BLaER1 treated with 17β-estradiol and CSF1 and Interleukin-3, amounts not matched to agents 10 nM and 100 nM (cell line): Measurements from ENCODE around the gene CTIF.
A peak's percentile ranks its signal among the peaks of the same experiment; 100 is the strongest.

Experiments used
- H3K27ac ChIP-seq, 11 experiments: shearing (Covaris generic); formaldehyde crosslinking; 2 replicates each; pipeline ENCODE4 v1.8.1; 2022
- H3K27me3 ChIP-seq, 11 experiments: shearing (Covaris generic); formaldehyde crosslinking; 2 replicates each; pipeline ENCODE4 v1.8.1; 2022
- H3K36me3 ChIP-seq, 11 experiments: shearing (Covaris generic); formaldehyde crosslinking; 2 replicates each; pipeline ENCODE4 v1.8.1; 2022
- H3K4me1 ChIP-seq, 10 experiments: shearing (Covaris generic); formaldehyde crosslinking; 2 replicates each; pipeline ENCODE4 v1.8.1; 2022
- H3K4me2 ChIP-seq, 11 experiments: shearing (Covaris generic); formaldehyde crosslinking; 2 replicates each; pipeline ENCODE4 v1.8.1; 2022
- H3K4me3 ChIP-seq, 10 experiments: shearing (Covaris generic); formaldehyde crosslinking; 2 replicates each; pipeline ENCODE4 v1.8.1; 2022
- H3K9ac ChIP-seq, 11 experiments: shearing (Covaris generic); formaldehyde crosslinking; 2 replicates each; pipeline ENCODE4 v1.8.1; 2022
- H3K9me3 ChIP-seq, 11 experiments: shearing (Covaris generic); formaldehyde crosslinking; replicated peaks in 1 of 11; 2 replicates each; pipeline ENCODE4 v1.8.1; 2022
- H4K20me1 ChIP-seq, 11 experiments: shearing (Covaris generic); formaldehyde crosslinking; 2 replicates each; pipeline ENCODE4 v1.8.1; 2022
- Cebpa-rat ChIP-seq, 11 experiments: shearing (Covaris generic); IDR thresholded peaks; 2 replicates each; pipeline ENCODE4 v1.8.1; 2022

The CTIF gene

GRCh38 chr18:48541026-48541746, 2.4 kb downstream of the CTIF start:
- no peak for TF ChIP-seq Cebpa-rat (IDR thresholded peaks at IDR 0.05)
- H3K4me3 ChIP-seq: peak overlapping the region; percentile 73 to 95 (median 81)
- peaks cover 0 to 9% (median 0%) of the 10 kb centered on the region in 11 experiments; a peak in 1 of 22 replicates for H3K36me3 ChIP-seq
- H4K20me1 ChIP-seq: peaks cover 48 to 68% (median 64%) of the 10 kb centered on the region in 11 experiments
- peaks cover 11 to 35% (median 28%) of the 10 kb centered on the region in 10 experiments for H3K4me1 ChIP-seq
- peak overlapping the region; percentile 94 to 100 (median 100) for H3K4me2 ChIP-seq
- H3K9me3 ChIP-seq: no peaks in the 10 kb centered on the region
- H3K9ac ChIP-seq: peak overlapping the region; percentile 57 to 82 (median 80)
- peaks cover 0 to 45% (median 34%) of the 10 kb centered on the region in 11 experiments; a peak in 18 of 22 replicates for H3K27me3 ChIP-seq
- peak overlapping the region; percentile 21 to 79 (median 50); a peak in 18 of 22 replicates for H3K27ac ChIP-seq

- peak overlapping the region; percentile 94 to 100 (median 100) for H3K4me2 ChIP-seq
- H4K20me1 ChIP-seq: peaks cover 55 to 75% (median 71%) of the 10 kb centered on the region in 11 experiments
- H3K27ac ChIP-seq: no peak overlapping the region
- no peaks in the 10 kb centered on the region for H3K9me3 ChIP-seq
- H3K27me3 ChIP-seq: peaks cover 0 to 45% (median 34%) of the 10 kb centered on the region in 11 experiments; a peak in 18 of 22 replicates
- peaks cover 18 to 42% (median 33%) of the 10 kb centered on the region in 10 experiments for H3K4me1 ChIP-seq
- peaks cover 0 to 9% (median 0%) of the 10 kb centered on the region in 11 experiments; a peak in 1 of 22 replicates for H3K36me3 ChIP-seq
- peak overlapping the region in 8 of 10 experiments; percentile 73 to 95 (median 81); a peak in 11 of 20 replicates for H3K4me3 ChIP-seq
- H3K9ac ChIP-seq: peak overlapping the region in 5 of 11 experiments; percentile 77 to 82 (median 81); a peak in 6 of 22 replicates
- no peak for TF ChIP-seq Cebpa-rat (IDR thresholded peaks at IDR 0.05)
Observed at GRCh38 chr18:48541747-48542400, 3.0 kb downstream of the CTIF start.

GRCh38 chr18:48542513-48543181, 3.8 kb downstream of the CTIF start:
- Histone ChIP-seq H3K9me3 (no peaks in the 10 kb centered on the region), H3K4me3 (no peak overlapping the region), H4K20me1 (peaks cover 63 to 83% (median 78%) of the 10 kb centered on the region in 11 experiments), H3K27ac (no peak overlapping the region), H3K36me3 (peaks cover 0 to 9% (median 0%) of the 10 kb centered on the region in 11 experiments; a peak in 1 of 22 replicates), H3K27me3 (peaks cover 0 to 45% (median 34%) of the 10 kb centered on the region in 11 experiments; a peak in 18 of 22 replicates), H3K9ac (no peak overlapping the region), H3K4me2 (no peak overlapping the region), H3K4me1 (peaks cover 26 to 50% (median 40%) of the 10 kb centered on the region in 10 experiments)
- no peak for TF ChIP-seq Cebpa-rat (IDR thresholded peaks at IDR 0.05)

DNA sequence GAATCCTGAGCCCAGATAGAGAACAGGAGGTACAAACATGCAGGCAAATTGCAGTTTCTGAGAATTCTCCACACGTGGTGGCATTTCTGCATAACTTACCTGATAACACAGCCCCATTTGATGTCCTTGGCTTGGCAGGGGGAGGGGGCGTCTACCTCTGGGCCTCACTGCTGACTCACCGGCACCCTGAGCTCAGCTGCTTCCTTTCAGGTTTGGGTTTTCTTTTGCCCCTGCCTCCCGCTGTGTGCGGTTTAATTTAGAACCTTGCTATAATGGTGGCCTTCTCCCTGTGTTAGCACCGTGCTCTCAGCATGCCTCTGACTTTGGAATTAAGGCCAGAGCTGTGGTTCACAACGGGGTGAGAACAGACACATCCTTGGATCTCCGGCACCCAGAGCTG, 4.4 kb downstream of the CTIF start:
- H3K27ac ChIP-seq: no peak overlapping the region
- H4K20me1 ChIP-seq: peaks cover 69 to 89% (median 83%) of the 10 kb centered on the region in 11 experiments
- no peak for TF ChIP-seq Cebpa-rat (IDR thresholded peaks at IDR 0.05)
- peaks cover 32 to 56% (median 45%) of the 10 kb centered on the region in 10 experiments for H3K4me1 ChIP-seq
- no peaks in the 10 kb centered on the region for H3K9me3 ChIP-seq
- no peak overlapping the region; a peak in 2 of 22 replicates for H3K4me2 ChIP-seq
- H3K4me3 ChIP-seq: no peak overlapping the region
- H3K36me3 ChIP-seq: peaks cover 0 to 9% (median 0%) of the 10 kb centered on the region in 11 experiments; a peak in 1 of 22 replicates
- no peak overlapping the region for H3K9ac ChIP-seq
- H3K27me3 ChIP-seq: peaks cover 0 to 45% (median 34%) of the 10 kb centered on the region in 11 experiments; a peak in 18 of 22 replicates

DNA sequence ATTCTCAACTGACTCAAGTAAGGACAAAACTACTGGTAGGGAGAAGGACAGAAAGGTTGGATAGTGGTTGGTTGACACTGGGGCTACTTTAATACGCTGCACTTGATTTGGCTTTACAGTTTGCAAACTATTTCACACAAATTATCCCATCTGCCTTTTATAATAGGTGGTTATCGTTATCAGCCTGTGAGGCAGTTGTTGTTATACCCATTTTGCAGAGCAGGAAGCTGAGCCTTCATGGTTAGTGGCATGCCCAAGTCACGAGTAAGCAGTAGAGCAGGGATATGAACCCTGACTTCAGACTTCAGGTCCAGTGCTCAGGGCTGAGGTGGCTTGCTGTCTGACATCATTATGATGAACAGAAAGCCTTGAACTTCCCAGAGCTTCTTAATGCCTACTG, 5.3 kb downstream of the CTIF start:
- H3K4me2 ChIP-seq: no peak overlapping the region
- H3K9me3 ChIP-seq: no peaks in the 10 kb centered on the region
- no peak overlapping the region for H3K4me3 ChIP-seq
- peaks cover 36 to 59% (median 50%) of the 10 kb centered on the region in 10 experiments for H3K4me1 ChIP-seq
- no peak overlapping the region for H3K27ac ChIP-seq
- peaks cover 77 to 98% (median 87%) of the 10 kb centered on the region in 11 experiments for H4K20me1 ChIP-seq
- no peak for TF ChIP-seq Cebpa-rat (IDR thresholded peaks at IDR 0.05)
- H3K36me3 ChIP-seq: peaks cover 0 to 9% (median 0%) of the 10 kb centered on the region in 11 experiments; a peak in 1 of 22 replicates
- peaks cover 0 to 45% (median 34%) of the 10 kb centered on the region in 11 experiments; a peak in 18 of 22 replicates for H3K27me3 ChIP-seq
- H3K9ac ChIP-seq: no peak overlapping the region

GRCh38 chr18:48544661-48545415, 6.0 kb downstream of the CTIF start:
- Histone ChIP-seq H3K9me3 (no peaks in the 10 kb centered on the region), H3K4me3 (no peak overlapping the region), H3K27me3 (peaks cover 0 to 41% (median 34%) of the 10 kb centered on the region in 11 experiments; a peak in 18 of 22 replicates), H3K4me2 (peak overlapping the region; percentile 1 to 69 (median 38); a peak in 18 of 22 replicates), H3K9ac (no peak overlapping the region), H3K4me1 (peaks cover 43 to 67% (median 55%) of the 10 kb centered on the region in 10 experiments), H4K20me1 (peaks cover 79 to 97% (median 87%) of the 10 kb centered on the region in 11 experiments), H3K36me3 (peaks cover 0 to 9% (median 0%) of the 10 kb centered on the region in 11 experiments; a peak in 1 of 22 replicates), H3K27ac (no peak overlapping the region)
- no peak for TF ChIP-seq Cebpa-rat (IDR thresholded peaks at IDR 0.05)

DNA sequence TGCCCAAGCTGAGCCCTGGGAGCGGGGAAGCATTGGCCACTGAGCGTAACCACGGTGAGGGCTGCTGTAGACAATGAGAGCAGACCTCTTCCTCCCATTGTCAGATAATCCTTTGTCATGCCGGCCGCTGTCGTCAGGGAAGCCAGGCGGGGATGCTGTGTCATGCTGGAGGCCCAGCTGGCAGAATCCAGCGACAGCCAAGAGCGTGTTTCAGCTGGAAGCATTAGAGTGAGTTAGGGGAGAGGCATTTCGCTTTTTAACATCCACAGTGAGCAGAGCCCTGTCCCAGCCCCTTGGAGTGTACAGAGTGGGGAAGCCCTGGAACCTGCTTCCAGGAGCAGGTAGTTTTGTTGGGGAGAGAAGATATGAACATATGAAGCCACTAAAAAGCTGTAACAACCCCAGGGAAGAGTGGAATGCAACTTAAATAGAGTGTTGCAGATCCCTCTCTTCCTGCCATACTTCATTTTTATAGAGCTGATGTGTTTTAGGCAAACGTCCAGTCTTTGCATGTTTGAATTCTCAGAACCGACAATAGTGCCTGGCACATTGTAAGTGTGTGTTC, 7.0 kb downstream of the CTIF start:
- Histone ChIP-seq H3K36me3 (peaks cover 0 to 9% (median 0%) of the 10 kb centered on the region in 11 experiments; a peak in 3 of 22 replicates), H3K4me1 (peaks cover 51 to 74% (median 62%) of the 10 kb centered on the region in 10 experiments), H3K27me3 (peaks cover 0 to 34% (median 27%) of the 10 kb centered on the region in 11 experiments; a peak in 18 of 22 replicates), H3K4me2 (peak overlapping the region; percentile 12 to 84 (median 48); a peak in 20 of 22 replicates), H3K9me3 (no peaks in the 10 kb centered on the region), H3K27ac (peak overlapping the region in 3 of 11 experiments; percentile 2 to 19 (median 4); a peak in 2 of 22 replicates), H3K9ac (no peak overlapping the region), H4K20me1 (peaks cover 71 to 98% (median 87%) of the 10 kb centered on the region in 11 experiments), H3K4me3 (no peak overlapping the region)
- TF ChIP-seq Cebpa-rat (IDR thresholded peaks at IDR 0.05): no peak
